ENCODE data around the gene USP4.
"Not testable (repeated sequence)": the region's sequence is repeated elsewhere in the genome, so short reads cannot be mapped to it uniquely, and the experiment has no call there.

The USP4 gene

DNA sequence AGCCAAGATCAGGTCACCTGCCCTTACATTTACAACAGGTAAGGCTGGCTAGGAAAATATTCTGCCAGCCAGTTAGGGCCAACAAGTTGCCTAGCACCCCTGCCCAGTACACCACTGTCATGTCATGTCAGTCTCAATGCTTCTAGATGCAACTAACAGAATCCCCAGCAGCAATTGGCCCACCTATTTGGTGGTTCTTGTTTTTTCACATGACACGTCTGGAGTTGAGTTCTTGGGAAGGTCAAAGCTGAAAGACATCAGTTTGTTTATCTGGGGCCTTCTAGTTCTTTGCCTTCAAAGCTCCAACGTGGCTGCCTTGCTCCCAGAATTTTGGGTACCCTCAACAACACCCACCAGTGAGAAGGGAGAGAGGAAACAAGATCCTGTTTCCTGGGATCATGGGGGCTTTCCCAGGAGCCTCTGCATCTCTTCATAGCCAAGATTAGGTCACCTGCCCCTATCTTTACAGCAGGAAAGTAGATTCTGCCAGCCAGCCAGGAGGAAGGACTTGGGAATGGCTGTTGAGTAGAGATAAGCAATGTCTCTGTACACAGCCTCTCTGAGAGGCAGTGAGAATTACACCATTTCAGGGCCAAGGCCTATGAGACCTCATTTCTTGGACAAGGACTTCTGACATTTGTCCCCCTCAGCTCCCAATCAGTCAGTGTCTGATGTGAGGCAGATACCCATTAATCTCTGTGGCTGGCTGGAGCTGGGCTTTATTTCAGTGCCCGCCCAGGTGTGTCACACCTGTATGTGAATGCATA is 9.7 kb upstream of the USP4 start:
- DNase-seq (ENCODE audit: low read depth) = no peak

DNA sequence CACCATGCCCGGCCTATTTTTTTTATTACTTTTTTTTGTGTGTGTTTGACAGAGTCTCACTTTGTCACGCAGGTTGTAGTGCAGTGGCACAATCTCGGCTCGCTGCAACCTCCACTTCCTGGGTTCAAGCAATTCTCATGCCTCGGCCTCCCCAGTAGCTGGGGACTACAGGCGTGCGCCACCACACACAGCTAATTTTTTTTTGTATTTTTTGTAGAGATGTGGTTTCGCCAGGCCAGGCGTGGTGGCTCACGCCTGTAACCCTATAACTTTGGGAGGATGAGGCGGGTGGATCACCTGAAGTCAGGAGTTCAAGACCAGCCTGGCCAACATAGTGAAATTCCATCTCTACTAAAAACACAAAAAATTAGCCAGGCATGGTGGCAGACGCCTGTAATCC is 8.5 kb upstream of the USP4 start:
- DNase-seq (ENCODE audit: low read depth) = not testable (repeated sequence)

DNA sequence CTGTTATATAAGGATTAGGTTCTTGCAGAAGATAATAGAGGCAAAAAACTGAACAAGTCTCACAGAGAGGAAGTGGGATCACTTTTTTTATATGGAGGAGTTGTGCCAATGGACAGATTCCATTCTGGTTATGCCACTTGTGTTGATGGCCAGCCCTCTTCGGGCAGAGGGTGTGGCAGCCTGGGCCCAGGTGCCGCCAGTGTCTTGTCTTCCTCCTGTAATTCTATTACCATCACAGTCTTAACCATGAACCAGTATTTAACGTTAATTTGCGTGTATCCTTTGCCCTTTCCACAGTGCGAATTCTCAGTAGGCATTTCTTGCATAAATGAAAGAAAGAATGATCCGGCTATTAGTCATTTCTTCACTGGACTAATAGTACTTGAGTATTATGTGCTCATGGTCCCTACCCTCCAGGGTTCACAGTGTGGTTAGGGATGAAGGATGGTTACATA is 7.0 kb upstream of the USP4 start:
- DNase-seq (ENCODE audit: low read depth) = no peak

DNA sequence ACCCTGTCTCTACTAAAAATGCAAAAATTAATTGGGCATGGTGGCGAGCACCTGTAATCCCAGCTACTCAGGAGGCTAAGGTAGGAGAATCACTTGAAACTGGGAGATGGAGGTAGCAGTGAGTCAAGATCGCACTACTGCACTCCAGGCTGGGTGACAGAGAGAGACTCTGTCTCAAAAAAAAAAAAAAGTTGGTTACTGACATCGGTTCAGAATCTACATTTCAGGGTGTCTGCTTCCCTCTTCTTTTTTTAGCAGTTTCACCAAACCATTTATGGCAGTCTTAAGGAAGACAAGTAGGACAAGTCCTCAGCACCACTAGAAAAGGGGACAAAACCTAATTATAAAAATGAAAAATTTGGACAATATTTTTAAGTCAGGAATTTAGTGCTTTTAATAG is 3.3 kb upstream of the USP4 start:
- DNase-seq (ENCODE audit: low read depth) = no peak

DNA sequence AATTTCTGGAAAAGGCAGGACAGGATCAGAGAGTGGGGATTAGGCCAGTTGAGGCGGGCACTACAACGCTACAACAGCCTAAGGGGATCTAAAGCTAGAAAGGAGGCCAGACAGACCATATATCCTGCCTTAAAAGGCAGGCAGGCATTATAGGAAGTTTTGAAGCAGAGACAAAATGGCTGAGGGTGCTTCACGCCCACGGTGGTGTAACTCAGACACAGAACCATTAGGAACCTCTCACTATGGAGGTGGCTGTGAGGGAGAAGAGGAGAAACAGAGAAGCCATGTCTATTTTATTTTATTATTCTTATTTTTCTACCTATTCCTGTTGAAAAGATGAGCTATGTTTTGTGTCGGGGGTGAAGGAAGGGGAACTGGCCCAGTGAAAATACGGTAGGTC is 2.1 kb upstream of the USP4 start:
- DNase-seq (ENCODE audit: low read depth) = no peak

DNA sequence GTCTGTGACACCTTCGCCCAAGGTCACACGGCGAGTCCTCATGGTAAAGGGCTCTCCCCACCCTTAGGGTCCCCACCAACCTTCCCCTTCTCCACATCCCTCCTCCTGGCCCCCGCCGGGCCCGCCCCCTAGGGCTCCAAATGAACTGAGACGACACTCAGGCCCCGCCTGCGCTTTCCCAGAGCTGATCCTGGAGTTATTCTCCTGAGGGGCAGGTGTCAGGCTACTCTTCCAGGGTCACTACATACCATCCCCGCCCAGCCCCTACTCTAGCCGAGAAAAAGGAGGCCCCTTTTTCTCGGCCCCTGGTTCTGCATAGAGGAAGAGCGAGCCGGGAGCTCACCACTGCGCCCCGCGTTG is 292 bp downstream of the USP4 start:
- no peak for DNase-seq (ENCODE audit: low read depth)

DNA sequence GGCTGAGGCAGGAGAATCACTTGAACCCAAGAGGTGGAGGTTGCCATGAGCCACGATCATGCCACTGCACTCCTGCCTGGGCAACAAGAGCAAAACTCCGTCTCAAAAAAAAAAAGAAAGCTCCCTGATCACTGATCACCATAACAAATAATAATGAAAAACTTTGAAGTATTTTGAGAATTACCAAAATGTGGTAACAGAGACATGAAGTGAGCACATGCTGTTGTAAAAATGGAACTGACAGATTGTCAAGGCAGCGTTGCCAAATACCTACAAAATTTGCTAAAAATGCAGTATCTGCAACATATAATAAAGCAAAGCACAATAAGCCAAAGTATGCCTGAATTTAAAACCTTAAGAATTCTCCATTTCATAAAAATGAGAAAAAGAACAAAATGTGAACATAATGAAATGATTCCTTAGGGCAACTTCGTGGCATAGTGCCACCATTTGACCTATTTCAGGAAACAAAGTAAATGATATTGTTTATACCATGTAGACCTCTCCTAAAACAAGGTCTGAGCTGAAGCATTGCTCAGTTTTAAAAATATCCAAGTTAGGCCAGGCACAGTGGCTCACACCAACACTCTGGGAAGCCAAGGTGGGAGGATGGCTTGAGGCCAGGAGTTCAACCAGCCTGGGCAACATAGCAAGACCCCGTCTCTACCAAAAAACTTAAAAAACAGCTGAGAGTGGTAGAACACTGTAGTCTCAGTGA is 5.8 kb downstream of the USP4 start:
- DNase-seq (ENCODE audit: low read depth) = no peak

DNA sequence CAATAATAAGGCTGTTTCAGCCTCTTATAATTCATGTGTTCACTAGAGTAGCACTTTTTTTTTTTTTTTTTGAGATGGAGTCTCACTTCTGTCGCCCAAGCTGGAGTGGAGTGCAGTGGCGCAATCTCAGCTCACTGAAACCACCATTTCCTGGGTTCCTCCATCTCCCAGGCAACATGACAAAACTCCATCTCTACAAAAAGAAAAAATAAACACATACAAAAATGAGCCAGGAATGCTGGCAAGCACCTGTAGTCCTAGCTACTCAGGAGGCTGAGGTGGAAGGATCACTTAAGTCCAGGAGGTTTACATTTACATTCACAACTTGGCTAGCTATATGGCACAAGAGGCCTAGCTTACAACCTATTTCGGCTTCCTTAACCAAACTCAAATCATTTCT is 6.8 kb downstream of the USP4 start:
- DNase-seq (ENCODE audit: low read depth) = no peak

DNA sequence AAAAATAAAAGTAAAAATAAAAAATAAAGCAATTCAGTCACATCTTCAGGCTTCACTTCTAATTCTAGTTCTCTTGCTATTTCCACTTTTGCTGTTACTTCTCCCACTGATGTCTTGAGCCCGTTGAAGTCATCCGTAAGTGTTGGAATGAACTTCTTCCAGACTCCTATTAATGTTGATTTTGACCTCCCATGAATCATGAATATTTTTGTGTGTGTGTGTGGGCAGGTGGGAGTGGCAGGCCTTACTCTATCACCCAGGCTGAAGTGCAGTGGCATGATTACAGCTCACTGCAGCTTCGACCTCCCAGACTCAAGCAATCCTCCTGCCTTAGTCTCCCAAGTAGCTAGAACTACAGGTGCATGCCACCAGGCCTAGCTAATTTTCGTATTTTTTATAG is 10.7 kb downstream of the USP4 start:
- no peak for DNase-seq (ENCODE audit: low read depth)

DNA sequence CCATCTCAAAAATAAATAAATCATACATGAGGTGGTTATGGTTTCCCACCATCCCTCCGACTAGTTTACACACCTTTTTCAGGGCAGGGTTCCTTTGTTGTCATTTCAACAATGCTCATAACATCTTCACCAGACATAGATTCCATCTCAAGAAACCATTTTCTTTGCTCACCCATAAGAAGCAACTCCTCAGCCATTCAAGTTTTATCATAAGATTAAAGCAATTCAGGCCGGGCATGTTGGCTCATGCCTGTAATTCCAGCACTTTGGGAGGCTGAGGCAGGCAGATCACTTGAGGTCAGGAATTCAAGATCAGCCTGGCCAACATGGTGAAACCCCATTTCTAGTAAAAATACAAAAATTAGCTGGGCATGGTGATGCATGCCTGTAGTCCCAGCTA is 11.5 kb downstream of the USP4 start:
- DNase-seq (ENCODE audit: low read depth) = not testable (repeated sequence)

DNA sequence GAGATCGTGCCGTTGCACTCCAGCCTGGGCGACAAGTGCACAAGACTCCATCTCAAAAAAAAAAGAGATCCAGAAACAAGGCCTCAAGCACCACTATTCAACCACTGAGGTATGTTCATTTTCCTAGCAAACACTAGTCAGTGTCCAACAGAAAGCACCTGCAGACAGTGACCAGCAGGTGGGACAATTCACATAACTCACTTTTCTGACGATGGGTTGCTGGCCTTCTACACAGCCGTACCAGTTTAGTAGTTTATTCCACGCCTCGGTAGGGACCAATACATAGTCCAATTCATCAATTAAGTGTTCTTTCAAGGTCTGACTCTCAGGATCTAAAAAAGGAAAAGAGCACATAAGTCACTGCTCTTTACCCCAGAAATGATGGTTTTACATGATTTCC is 12.4 kb downstream of the USP4 start:
- DNase-seq (ENCODE audit: low read depth) = no peak

DNA sequence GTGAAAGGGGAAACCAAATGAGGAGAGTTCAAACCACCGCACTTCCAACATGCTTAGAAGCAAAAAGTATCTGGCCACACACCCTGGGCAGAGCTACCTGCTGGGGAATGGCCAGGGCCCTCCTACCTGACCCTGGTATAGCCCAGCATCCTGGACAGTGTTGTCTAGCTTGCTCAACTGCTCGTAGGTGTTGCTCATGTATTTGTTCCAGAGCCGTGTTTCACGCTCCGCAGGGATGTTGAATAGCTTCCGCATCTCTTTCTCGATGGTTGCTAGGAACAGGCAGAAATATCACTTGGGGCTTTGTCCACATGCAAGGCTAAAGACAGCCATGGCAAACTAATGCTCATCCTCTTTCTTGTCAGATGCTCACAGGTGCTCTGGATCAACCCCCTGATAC is 15.1 kb downstream of the USP4 start:
- no peak for DNase-seq (ENCODE audit: low read depth)

DNA sequence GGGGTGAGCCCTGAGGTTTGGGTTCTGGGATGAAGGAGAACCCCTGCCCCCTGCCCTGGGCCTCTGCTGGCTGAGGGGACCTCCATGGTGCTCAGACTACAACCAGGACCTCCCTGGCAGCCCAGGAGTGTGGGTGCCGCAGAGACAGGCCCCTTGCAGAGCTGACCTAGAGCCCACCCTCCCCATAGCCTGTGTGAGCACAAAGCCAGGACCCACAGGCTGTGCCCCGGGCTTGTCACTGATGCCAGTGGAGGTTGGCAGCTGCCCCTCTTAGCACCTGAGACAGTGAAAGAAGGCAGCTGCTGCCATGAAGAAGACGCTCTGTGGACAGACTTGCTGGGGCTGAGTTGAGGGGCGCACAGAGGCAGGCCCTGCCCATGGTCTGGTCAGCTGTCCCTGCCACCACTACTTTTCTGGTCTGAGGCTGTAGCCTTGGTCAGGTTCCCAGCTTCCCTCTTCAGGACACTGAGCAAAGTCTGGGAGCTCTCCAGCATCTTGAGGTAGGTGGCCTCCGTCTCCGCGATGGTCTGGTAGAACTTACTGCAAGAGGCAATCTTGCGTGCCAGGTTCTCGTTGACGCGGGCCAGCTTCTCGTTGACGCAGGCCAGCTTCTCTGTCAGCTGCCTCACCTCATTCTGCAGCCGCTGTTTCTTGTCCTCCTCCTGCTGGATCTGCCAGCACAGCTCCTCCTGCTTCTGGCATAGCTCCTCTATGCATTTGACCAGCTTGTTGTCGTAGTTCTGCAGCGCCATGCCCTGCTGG is 23.0 kb downstream of the USP4 start:
- no peak for DNase-seq (ENCODE audit: low read depth)

DNA sequence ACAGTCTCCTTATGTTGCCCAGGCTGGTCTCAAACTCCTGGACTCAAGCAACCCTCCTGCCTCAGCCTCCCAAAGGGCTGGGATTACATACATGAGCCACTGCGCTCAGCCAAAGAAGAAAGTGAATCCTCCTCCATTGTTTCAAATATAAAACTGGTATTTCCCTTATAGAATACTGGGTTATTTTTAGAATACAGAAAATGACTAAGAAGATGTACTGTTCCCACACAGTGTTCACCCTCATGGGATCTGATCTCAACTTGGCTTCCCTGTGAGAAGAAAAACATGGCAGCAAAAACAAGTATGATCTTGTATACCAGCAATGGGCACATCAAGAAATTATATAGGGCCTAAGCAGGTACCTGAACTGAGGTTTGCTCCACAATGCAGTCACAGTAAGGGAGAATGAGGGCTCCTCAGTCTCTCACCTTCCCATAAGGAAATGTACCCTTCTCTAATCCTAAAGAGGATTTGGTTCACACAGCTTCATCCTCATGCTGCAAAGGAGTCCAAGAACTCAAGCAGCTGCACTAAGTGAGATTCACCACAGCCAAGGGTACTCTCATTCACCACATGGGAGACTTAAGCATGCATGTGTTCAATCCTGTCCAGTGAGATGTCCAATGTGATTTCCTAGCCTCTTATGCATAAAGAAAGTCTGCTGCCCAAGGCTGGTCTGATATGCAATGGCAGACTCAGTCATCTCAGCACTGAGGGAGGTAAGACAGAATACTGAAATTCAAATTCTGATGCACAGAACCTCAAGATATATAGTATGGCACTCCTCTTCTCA is 25.8 kb downstream of the USP4 start:
- no peak for DNase-seq (ENCODE audit: low read depth)

DNA sequence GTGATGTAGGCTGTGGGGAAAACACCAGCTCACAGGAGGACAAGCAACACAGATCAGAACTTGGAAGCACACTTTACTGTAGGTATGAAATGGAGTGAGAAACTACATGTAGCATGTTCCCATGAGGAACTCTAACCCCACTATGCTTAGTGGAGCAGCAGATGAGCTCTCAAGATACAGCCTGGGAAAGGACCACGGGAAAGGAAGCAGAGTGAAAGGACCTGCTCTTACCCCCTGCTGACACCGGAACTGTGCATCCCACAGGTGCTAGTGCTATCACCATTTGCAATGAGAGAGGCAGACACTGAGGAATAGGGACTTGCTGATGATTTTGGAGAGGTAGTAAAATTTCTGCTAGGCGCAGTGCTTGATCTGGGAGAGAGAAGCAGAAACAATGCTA is 28.6 kb downstream of the USP4 start:
- DNase-seq (ENCODE audit: low read depth) = no peak

DNA sequence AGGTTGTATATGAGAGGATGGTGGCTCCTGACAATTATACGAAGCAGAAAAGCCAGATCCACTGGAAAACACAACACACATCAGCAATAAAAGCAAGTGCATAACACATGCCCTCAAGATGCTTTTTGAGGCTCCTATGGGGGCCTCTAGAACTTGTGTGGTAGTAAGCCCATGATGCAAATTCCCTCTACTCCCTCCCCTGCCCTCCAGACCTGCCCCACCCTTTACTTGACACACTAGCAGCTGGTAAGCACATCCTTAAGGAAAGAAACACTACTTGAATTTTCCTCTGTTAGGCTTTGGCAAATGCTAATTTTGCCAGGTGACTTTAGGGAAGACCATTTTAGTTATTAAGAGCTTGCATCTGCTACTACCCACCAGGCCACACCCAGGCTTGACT is 29.2 kb downstream of the USP4 start:
- no peak for DNase-seq (ENCODE audit: low read depth)

DNA sequence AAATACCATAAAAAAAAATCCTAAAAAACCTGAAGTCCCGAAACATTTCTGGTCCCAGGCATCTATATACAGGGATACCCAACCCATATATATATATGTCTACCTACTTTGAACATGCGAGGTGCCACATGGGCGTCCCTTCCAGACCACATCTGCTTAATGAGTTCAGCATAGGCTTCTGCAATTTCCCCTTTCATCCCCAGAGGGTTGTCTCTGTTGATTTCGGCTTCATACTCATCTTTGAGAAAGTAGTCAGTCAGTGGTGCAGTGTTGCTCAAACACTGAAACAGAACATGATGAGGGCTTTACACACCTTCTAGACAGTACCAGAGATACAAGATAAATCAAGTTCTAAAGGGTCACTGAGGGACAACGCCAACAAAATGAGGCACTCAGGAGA is 34.2 kb downstream of the USP4 start:
- DNase-seq (ENCODE audit: low read depth) = no peak

DNA sequence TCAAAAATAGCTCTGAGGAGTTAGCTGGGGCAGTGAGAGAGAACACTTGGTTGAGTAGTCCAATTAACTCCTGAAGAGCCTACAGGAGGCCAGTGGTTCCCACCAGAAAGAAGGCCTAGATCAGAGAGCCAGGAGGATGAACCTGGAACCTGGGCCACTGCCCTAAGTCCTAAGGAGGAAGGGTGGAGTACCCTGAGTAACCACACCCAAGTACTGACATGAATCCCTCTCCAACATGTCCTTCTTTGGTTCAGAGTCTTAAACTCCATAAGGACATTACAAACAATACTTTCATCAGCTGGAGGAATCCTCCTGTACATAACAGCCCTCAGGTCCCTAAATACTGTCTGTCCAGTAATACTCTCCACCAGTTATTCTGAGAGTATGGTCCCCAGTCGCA is 37.2 kb downstream of the USP4 start:
- no peak for DNase-seq (ENCODE audit: low read depth)

DNA sequence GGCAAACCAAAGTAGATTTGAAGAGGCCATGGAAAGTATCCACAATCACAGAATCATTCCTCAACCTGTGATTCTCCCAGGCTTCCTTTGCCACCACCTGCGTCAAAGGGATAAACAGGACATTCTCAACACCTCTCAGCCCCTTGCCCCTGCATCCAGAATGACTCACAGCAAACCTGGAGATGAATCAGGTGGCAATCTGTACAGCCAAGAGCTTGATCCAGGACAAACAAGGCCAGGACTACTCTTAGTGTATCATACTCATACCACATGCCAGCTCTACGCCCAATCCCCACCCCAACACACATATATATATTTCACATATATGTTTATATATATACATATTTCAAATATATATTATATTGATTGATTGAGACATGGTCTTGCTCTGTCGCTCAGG is 39.3 kb downstream of the USP4 start:
- no peak for DNase-seq (ENCODE audit: low read depth)

DNA sequence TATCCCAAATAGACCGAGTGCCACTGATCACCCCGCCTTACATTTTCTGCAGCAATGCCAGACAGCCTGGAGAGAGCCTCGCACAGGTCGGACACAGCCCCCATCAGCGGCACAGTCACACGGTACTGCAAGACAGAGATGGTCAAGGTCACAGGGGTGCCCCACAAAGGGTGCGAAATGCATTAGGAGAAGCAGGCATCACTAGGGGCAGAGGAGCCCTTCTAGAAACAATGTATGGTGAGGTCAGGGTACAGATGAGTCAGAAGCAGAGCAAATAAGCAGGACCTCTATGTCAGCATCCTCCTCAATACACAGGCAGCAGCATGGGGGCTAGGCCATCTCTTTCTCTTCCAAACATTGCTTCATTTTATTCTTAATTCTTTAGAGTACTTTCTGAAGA is 41.3 kb downstream of the USP4 start:
- DNase-seq (ENCODE audit: low read depth) = no peak

DNA sequence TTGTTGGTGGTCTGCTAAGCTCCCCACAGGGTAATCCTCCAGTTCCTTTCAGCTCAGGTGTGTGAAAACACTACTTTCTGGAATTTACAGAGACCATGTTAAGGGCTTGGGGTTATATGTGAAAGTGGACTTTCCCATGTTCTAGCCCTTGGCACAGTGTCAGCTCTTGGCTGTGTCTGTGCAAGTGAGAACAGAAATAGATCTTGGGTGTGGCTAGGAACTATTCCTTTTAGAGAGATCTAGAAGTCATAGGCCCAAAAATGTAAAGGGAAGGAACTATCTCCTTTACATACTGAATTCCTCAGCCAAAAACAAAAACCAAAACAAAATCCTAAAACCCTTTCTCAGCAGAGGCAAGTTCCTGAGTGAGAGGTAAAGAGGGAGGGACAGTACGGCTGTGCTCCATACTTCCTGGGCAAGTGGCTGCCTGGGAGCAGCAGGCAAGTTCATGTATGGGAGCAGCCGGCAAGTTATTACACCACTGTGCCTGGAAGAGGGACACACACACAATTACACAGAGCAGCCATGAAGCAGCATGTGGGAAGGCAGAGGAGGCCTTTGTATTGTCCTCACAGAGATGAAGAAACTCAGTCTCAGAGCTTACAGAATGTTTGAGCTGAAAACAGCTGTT is 43.0 kb downstream of the USP4 start:
- no peak for DNase-seq (ENCODE audit: low read depth)

All from stimulated activated CD8-positive, alpha-beta memory T cell treated with anti-CD3 and anti-CD28 coated beads, Interleukin-12 subunit alpha, Interleukin-12 subunit beta, amount 100 ng/mL, for 1 hour (primary cell).